ENCODE data around the gene RNF223. TPM values are rescaled to one million over a fixed set of nuclear protein-coding genes. Genes with fewer than 3 reads are reported as not detected.

RNF223 gene
- total RNA-seq, 1 donor from 2014 or later: 7.5 TPM

DNA sequence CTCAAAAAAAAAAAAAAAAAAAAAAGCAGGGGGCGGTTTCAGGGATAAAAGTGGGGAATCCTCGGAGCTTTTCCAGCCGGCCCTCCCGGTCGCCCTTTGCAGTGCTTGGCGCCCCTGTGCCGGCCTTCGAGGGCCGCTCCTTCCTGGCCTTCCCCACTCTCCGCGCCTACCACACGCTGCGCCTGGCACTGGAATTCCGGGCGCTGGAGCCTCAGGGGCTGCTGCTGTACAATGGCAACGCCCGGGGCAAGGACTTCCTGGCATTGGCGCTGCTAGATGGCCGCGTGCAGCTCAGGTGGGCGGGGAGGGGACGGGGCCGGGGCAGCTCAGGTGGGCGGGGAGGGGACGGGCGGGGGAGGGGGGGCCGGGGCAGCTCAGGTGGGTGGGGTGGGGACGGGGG is 25.3 kb downstream of the RNF223 start:
- Histone ChIP-seq H3K27me3 (ENCODE audit: control insufficient read depth, insufficient read depth, low read length) (no peaks in the 10 kb centered on the region), H3K4me3 (ENCODE audit: low read depth, low read length) (no peak overlapping the region), H3K36me3 (ENCODE audit: control insufficient read depth, insufficient read depth, low read length) (peaks cover 2% of the 10 kb centered on the region)
- DNase-seq (ENCODE audit: low read depth): no peak
- TF ChIP-seq, protein P1, sequence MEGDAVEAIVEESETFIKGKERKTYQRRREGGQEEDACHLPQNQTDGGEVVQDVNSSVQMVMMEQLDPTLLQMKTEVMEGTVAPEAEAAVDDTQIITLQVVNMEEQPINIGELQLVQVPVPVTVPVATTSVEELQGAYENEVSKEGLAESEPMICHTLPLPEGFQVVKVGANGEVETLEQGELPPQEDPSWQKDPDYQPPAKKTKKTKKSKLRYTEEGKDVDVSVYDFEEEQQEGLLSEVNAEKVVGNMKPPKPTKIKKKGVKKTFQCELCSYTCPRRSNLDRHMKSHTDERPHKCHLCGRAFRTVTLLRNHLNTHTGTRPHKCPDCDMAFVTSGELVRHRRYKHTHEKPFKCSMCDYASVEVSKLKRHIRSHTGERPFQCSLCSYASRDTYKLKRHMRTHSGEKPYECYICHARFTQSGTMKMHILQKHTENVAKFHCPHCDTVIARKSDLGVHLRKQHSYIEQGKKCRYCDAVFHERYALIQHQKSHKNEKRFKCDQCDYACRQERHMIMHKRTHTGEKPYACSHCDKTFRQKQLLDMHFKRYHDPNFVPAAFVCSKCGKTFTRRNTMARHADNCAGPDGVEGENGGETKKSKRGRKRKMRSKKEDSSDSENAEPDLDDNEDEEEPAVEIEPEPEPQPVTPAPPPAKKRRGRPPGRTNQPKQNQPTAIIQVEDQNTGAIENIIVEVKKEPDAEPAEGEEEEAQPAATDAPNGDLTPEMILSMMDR (IDR thresholded peaks at IDR 0.05; ENCODE audit: insufficient read depth, low read length, poor library complexity, severe bottlenecking): no peak

DNA sequence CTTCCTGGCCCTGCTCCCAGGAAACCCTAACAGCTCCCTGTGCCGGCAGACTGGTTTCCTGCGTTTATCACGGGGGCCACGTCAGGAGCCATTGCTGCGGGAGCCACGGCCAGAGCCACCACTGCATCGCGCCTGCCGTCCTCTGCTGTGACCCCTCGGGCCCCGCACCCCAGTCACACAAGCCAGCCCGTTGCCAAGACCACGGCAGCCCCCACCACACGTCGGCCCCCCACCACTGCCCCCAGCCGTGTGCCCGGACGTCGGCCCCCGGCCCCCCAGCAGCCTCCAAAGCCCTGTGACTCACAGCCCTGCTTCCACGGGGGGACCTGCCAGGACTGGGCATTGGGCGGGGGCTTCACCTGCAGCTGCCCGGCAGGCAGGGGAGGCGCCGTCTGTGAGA is 26.1 kb downstream of the RNF223 start:
- no peaks in the 10 kb centered on the region for H3K27me3 ChIP-seq (ENCODE audit: control insufficient read depth, insufficient read depth, low read length)
- peaks cover 5% of the 10 kb centered on the region for H3K36me3 ChIP-seq (ENCODE audit: control insufficient read depth, insufficient read depth, low read length)
- DNase-seq (ENCODE audit: low read depth): no peak

DNA sequence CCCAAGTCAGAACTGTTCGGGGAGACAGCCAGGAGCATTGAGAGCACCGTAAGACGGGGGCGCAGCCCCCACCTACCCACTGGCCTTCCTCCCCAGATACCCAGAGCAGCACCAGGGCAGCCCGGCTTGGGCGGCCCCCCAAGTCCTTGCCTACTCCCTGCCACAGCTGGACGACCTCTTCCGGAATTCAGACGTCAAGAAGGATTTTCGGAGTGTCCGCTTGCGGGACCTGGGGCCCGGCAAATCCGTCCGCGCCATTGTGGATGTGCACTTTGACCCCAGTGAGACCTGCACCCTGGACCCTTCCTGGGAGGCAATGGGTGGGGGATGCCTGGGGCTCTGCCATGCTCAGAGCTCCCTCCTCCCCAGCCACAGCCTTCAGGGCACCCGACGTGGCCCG is 26.7 kb downstream of the RNF223 start:
- H3K36me3 ChIP-seq (ENCODE audit: control insufficient read depth, insufficient read depth, low read length): peaks cover 5% of the 10 kb centered on the region
- no peak for DNase-seq (ENCODE audit: low read depth)
- no peaks in the 10 kb centered on the region for H3K27me3 ChIP-seq (ENCODE audit: control insufficient read depth, insufficient read depth, low read length)
- no peak overlapping the region for H3K4me3 ChIP-seq (ENCODE audit: low read depth, low read length)
- TF ChIP-seq, protein P1 (IDR thresholded peaks at IDR 0.05; ENCODE audit: insufficient read depth, low read length, poor library complexity, severe bottlenecking): no peak

More for the DNA sequence above, 26.1 kb downstream of the RNF223 start:
- no peak overlapping the region for H3K4me3 ChIP-seq (ENCODE audit: low read depth, low read length)
- TF ChIP-seq, protein P1 (IDR thresholded peaks at IDR 0.05; ENCODE audit: insufficient read depth, low read length, poor library complexity, severe bottlenecking): no peak

DNA sequence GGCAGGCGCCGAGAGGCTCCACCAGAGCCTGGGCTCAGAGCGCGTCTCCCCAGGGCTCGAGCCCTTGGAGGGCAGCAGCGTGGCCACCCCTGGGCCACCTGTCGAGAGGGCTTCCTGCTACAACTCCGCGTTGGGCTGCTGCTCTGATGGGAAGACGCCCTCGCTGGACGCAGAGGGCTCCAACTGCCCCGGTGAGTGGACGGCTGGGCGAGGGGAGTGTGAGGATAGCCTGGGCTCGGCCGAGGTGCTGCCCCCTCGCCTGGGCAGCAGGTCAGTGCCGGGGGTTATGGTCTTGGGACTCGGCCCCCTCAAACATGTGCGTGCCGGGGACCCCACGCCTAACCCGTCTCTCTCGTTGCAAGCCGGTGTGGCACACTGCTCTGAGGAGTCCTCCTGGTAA is 27.3 kb downstream of the RNF223 start:
- DNase-seq (ENCODE audit: low read depth): no peak
- TF ChIP-seq, protein P1 (IDR thresholded peaks at IDR 0.05; ENCODE audit: insufficient read depth, low read length, poor library complexity, severe bottlenecking): no peak
- Histone ChIP-seq H3K36me3 (ENCODE audit: control insufficient read depth, insufficient read depth, low read length) (peaks cover 5% of the 10 kb centered on the region), H3K4me3 (ENCODE audit: low read depth, low read length) (no peak overlapping the region), H3K27me3 (ENCODE audit: control insufficient read depth, insufficient read depth, low read length) (no peaks in the 10 kb centered on the region)

DNA sequence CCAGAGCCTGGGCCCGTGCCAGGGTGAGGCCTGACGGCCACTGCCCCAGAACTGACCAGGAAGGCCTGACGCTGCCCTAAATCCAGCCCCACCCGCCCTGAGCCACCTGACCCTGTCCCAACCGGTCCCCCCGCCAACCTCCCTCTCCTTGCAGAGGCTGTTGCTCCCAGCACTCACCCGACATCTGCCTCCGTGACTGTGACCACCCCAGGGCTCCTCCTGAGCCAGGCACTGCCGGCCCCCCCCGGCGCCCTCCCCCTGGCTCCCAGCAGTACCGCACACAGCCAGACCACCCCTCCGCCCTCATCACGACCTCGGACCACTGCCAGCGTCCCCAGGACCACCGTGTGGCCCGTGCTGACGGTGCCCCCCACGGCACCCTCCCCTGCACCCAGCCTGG is 27.9 kb downstream of the RNF223 start:
- DNase-seq (ENCODE audit: low read depth): no peak
- Histone ChIP-seq H3K36me3 (ENCODE audit: control insufficient read depth, insufficient read depth, low read length) (peaks cover 5% of the 10 kb centered on the region), H3K4me3 (ENCODE audit: low read depth, low read length) (no peak overlapping the region), H3K27me3 (ENCODE audit: control insufficient read depth, insufficient read depth, low read length) (no peaks in the 10 kb centered on the region)
- TF ChIP-seq, protein P1 (IDR thresholded peaks at IDR 0.05; ENCODE audit: insufficient read depth, low read length, poor library complexity, severe bottlenecking): no peak

DNA sequence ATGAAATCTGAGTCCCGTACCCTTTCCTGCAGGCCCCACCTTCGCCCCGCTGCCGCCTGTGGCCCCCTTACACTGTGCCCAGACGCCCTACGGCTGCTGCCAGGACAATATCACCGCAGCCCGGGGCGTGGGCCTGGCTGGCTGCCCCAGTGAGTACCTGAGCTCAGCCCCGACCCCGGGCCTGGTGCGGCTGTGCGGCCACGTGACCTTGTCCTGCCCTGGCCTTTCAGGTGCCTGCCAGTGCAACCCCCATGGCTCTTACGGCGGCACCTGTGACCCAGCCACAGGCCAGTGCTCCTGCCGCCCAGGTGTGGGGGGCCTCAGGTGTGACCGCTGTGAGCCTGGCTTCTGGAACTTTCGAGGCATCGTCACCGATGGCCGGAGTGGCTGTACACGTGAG is 29.0 kb downstream of the RNF223 start:
- Histone ChIP-seq H3K27me3 (ENCODE audit: control insufficient read depth, insufficient read depth, low read length) (no peaks in the 10 kb centered on the region), H3K36me3 (ENCODE audit: control insufficient read depth, insufficient read depth, low read length) (peaks cover 5% of the 10 kb centered on the region), H3K4me3 (ENCODE audit: low read depth, low read length) (no peak overlapping the region)
- DNase-seq (ENCODE audit: low read depth): no peak
- TF ChIP-seq, protein P1 (IDR thresholded peaks at IDR 0.05; ENCODE audit: insufficient read depth, low read length, poor library complexity, severe bottlenecking): no peak
